Neural cell (in vitro differentiated cells): Measurements from ENCODE around the gene SKIC2. TPM values are rescaled to one million over a fixed set of nuclear protein-coding genes. Genes with fewer than 3 reads are reported as not detected.
"Not testable (repeated sequence)": the region's sequence is repeated elsewhere in the genome, so short reads cannot be mapped to it uniquely, and the experiment has no call there.

Experiments
- H2AFZ ChIP-seq: fragments of 200-600, 300-800 bp; sonication (generic), shearing (Covaris generic); 2 replicates; pipeline ENCODE4 v1.6.0; 2014; ENCODE audit warnings: low read depth, mild to moderate bottlenecking, antibody characterized with exemption, low read length, moderate library complexity
- H3F3A ChIP-seq: fragments of 200-600 bp; shearing (Covaris generic); 2 replicates; pipeline ENCODE4 v1.6.1; 2016; ENCODE audit warnings: mild to moderate bottlenecking, moderate library complexity, mixed read lengths, antibody characterized with exemption, low read length; ENCODE audit not compliant: insufficient read depth, poor library complexity, severe bottlenecking
- H3K27ac ChIP-seq: fragments of 200-600, 300-800 bp; sonication (generic), shearing (Covaris generic); 2 replicates; pipeline ENCODE4 v1.5.1; 2014; ENCODE audit warnings: mild to moderate bottlenecking, low read length, moderate library complexity
- H3K27me3 ChIP-seq: fragments of 300-800, 200-600 bp; sonication (generic), shearing (Covaris generic); 2 replicates; pipeline ENCODE4 v1.6.0; 2014; ENCODE audit warnings: mild to moderate bottlenecking, low read depth, low read length, moderate library complexity; ENCODE audit not compliant: insufficient read depth
- H3K36me3 ChIP-seq: fragments of 300-800, 200-600 bp; sonication (generic), shearing (Covaris generic); 2 replicates; pipeline ENCODE4 v1.5.1; 2014; ENCODE audit warnings: mild to moderate bottlenecking, antibody characterized with exemption, low read length, moderate library complexity; ENCODE audit not compliant: insufficient read depth
- H3K4me2 ChIP-seq: fragments of 300-800, 200-600 bp; sonication (generic), shearing (Covaris generic); 2 replicates; pipeline ENCODE4 v1.6.0; 2014; ENCODE audit warnings: mild to moderate bottlenecking, low read length
- H3K4me3 ChIP-seq: fragments of 300-800, 200-600 bp; sonication (generic), shearing (Covaris generic); 2 replicates; pipeline ENCODE4 v1.5.1; 2014; ENCODE audit warnings: mild to moderate bottlenecking, low read length, moderate library complexity
- H3K79me2 ChIP-seq: fragments of 200-600 bp; shearing (Covaris generic); replicated peaks from 2 replicates; pipeline ENCODE4 v1.6.0; 2014; ENCODE audit warnings: mild to moderate bottlenecking, low read length, moderate library complexity; ENCODE audit not compliant: insufficient read depth
- H3K9ac ChIP-seq: fragments of 300-800, 200-600 bp; sonication (generic), shearing (Covaris generic); 2 replicates; pipeline ENCODE4 v1.6.1; 2016; ENCODE audit warnings: mild to moderate bottlenecking, low read length, mixed read lengths
- H3K9me2 ChIP-seq: fragments of 200-600 bp; shearing (Covaris generic); 2 replicates; pipeline ENCODE4 v1.6.1; 2016; ENCODE audit warnings: mild to moderate bottlenecking, low read length, mixed read lengths; ENCODE audit not compliant: insufficient read depth
- H3K9me3 ChIP-seq: fragments of 200-600, 300-800 bp; sonication (generic), shearing (Covaris generic); 2 replicates; pipeline ENCODE4 v1.6.1; 2016; ENCODE audit warnings: mild to moderate bottlenecking, mixed run types, low read length, moderate library complexity, mixed read lengths
- H4K20me1 ChIP-seq: fragments of 200-600 bp; shearing (Covaris generic); 2 replicates; pipeline ENCODE4 v1.6.1; 2016; ENCODE audit warnings: mild to moderate bottlenecking, mixed run types; ENCODE audit not compliant: insufficient read depth
- polyA plus RNA-seq: library from polyadenylated mRNA; depleted of rRNA; stranded (reverse); fragments of >200 nt; gene quantifications from 2 replicates; pipeline ENCODE4 v1.2.3, GENCODE V29; 2014

Gene SKIC2
- polyA plus RNA-seq, 1 donor from 2014 or later: 48.2 TPM

DNA sequence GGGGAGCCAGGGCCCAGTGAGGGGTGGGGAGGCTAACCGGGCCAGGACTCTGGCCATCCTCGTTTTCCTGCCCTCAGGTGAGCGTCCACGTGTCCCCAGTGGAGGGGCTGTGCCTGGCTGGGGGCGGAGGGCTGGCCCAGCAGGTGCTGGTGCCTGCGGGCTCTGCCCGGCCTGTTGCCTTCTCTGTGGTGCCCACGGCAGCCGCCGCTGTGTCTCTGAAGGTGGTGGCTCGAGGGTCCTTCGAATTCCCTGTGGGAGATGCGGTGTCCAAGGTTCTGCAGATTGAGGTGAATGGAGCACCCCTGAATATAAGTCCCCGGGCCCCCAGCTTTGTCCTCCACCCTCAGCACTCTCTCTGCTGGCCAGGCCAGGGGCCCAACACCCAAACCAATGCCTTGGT, 35.4 kb downstream of the SKIC2 start:
- not testable (repeated sequence) for H3F3A ChIP-seq, H3K4me2 ChIP-seq, H3K9me3 ChIP-seq, H3K9me2 ChIP-seq, H2AFZ ChIP-seq, H3K79me2 ChIP-seq, H3K27ac ChIP-seq, H3K36me3 ChIP-seq, H3K4me3 ChIP-seq, H4K20me1 ChIP-seq, H3K9ac ChIP-seq, H3K27me3 ChIP-seq

- H3F3A ChIP-seq, H4K20me1 ChIP-seq, H3K9me2 ChIP-seq, H3K4me2 ChIP-seq, H3K27ac ChIP-seq, H3K4me3 ChIP-seq, H3K36me3 ChIP-seq, H2AFZ ChIP-seq, H3K9me3 ChIP-seq, H3K9ac ChIP-seq, H3K79me2 ChIP-seq, H3K27me3 ChIP-seq: not testable (repeated sequence)
Observed at GRCh38 chr6:31996385-31996784, 37.4 kb downstream of the SKIC2 start.

- not testable (repeated sequence) for H2AFZ ChIP-seq, H3F3A ChIP-seq, H3K4me3 ChIP-seq, H3K27me3 ChIP-seq, H3K79me2 ChIP-seq, H3K9me2 ChIP-seq, H3K9me3 ChIP-seq, H3K4me2 ChIP-seq, H3K27ac ChIP-seq, H3K36me3 ChIP-seq, H4K20me1 ChIP-seq, H3K9ac ChIP-seq
Observed at GRCh38 chr6:32002546-32003268, 43.7 kb downstream of the SKIC2 start.

DNA sequence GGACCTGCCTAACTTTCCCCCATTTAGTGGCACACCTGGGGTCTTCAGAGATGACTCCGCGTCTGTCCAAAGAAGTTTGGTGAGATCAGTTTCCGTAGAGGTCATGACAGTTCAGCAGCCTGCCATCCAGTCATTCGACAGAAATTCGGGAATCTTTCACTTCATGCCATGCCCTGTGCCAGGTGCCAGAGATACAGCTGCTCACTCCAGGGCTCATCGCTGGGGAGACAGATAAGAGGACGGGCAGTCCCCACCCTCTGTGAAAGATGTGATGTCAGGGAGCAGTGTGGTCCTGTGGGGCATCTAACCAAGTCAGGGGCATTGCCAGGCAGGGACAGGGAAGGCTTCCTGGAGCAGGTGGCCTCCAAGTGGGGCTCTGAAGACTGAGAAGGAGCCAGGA, 44.3 kb downstream of the SKIC2 start:
- not testable (repeated sequence) for H3K27me3 ChIP-seq, H3K9ac ChIP-seq, H3K9me3 ChIP-seq, H4K20me1 ChIP-seq, H3F3A ChIP-seq, H3K4me2 ChIP-seq, H3K27ac ChIP-seq, H3K36me3 ChIP-seq, H3K79me2 ChIP-seq, H2AFZ ChIP-seq, H3K4me3 ChIP-seq, H3K9me2 ChIP-seq

DNA sequence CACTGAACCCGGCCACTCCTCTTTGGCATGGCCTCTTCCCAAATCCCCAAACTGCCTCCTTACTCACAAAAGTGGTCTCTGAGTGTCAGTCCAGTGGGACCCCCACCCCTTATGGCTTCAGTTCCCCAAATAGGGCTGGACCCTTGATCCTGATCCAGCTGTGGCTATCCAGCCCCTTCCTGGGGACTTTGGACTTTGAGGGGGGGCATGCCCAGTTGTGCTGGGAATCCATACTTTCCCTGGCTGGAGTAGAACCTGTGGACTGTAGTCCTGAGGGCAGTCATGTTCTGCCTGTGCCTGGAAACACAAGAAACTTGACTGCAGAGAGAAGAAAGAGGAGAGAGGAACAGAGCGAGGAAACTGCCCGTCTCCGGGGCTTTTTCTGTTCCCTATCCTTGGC, 45.4 kb downstream of the SKIC2 start:
- H3K4me2 ChIP-seq, H2AFZ ChIP-seq, H3K9me2 ChIP-seq, H3K27ac ChIP-seq, H3K27me3 ChIP-seq, H3K9me3 ChIP-seq, H4K20me1 ChIP-seq, H3F3A ChIP-seq, H3K36me3 ChIP-seq, H3K9ac ChIP-seq, H3K79me2 ChIP-seq, H3K4me3 ChIP-seq: not testable (repeated sequence)

DNA sequence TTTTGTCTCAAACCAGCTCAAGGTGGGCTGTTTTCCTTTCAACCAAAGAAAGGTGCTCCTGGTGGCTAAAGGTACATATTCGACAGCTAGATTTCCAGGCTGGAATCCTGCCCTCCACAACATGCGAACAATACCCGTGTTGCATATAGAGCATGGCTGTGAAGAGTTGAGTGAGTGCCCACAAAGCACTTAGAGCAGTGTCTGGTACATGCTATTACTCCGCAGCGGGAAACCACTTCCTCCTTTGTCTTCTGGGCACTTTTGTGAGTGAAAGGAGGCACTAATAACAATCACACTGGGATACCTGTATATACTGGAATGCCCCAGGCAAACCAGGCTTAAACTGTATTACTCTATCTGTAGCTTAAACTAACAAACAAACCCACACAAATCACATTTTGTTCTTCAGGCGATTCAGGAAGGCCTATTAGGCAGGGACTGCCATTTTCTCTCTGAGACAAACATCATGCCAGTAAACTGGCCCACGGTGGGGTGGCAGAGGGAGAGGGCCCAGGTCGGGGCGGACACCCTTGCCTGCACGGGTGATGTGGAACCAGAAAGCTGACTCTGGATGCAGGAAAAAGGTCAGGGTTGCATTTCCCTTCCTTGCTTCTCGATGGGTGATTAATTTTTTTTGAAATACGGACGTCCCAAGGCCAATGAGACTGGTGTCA, 46.0 kb downstream of the SKIC2 start:
- not testable (repeated sequence) for H3K4me3 ChIP-seq, H3K36me3 ChIP-seq, H3K79me2 ChIP-seq, H3K9me2 ChIP-seq, H3K9ac ChIP-seq, H3K27ac ChIP-seq, H3F3A ChIP-seq, H4K20me1 ChIP-seq, H3K27me3 ChIP-seq, H2AFZ ChIP-seq, H3K4me2 ChIP-seq, H3K9me3 ChIP-seq

DNA sequence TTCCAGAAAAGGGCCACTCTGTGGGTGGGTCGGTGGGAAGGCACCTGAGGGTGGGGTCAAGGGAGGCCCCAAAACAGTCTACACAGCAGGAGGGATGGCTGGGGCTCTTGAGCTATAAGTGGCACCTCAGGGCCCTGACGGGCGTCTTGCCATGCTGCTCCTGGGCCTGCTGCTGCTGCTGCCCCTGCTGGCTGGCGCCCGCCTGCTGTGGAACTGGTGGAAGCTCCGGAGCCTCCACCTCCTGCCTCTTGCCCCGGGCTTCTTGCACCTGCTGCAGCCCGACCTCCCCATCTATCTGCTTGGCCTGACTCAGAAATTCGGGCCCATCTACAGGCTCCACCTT, 46.5 kb downstream of the SKIC2 start:
- H3K27me3 ChIP-seq, H3K36me3 ChIP-seq, H3K9me3 ChIP-seq, H3K9me2 ChIP-seq, H4K20me1 ChIP-seq, H3F3A ChIP-seq, H3K27ac ChIP-seq, H3K79me2 ChIP-seq, H3K9ac ChIP-seq, H3K4me3 ChIP-seq, H3K4me2 ChIP-seq, H2AFZ ChIP-seq: not testable (repeated sequence)

DNA sequence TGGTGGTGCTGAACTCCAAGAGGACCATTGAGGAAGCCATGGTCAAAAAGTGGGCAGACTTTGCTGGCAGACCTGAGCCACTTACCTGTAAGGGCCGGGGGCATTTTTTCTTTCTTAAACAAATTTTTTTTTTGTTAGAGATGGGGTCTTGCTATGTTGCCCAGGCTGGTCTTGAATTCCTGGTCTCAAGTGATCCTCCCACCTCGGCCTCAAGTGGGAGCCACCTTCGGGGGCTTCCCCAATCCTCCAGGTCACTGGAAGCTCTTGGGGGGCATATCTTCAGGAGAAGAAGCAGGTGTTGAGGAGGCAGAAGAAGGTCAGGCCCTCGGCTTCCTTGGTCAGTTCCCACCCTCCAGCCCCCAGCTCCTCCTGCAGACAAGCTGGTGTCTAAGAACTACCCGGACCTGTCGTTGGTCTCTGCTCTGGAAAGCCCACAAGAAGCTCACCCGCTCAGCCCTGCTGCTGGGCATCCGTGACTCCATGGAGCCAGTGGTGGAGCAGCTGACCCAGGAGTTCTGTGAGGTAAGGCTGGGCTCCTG, 47.1 kb downstream of the SKIC2 start:
- not testable (repeated sequence) for H3K9me2 ChIP-seq, H3K9me3 ChIP-seq, H3K27me3 ChIP-seq, H3K36me3 ChIP-seq, H4K20me1 ChIP-seq, H3K4me2 ChIP-seq, H3K79me2 ChIP-seq, H3K9ac ChIP-seq, H3K27ac ChIP-seq, H3F3A ChIP-seq, H2AFZ ChIP-seq, H3K4me3 ChIP-seq
